Epithelial cell of esophagus (primary cell): ENCODE results near the gene FAM168B.

ENCODE experiments used
- DNase-seq: peaks from one replicate; pipeline ENCODE4 v3.0.0; 2010; ENCODE audit warnings: low read depth
- H3K4me3 ChIP-seq: 2 replicates; pipeline ENCODE4 v1.5.1; 2011; ENCODE audit warnings: mild to moderate bottlenecking, low read length, control low read depth
- CTCF ChIP-seq: IDR thresholded peaks from 2 replicates; pipeline ENCODE4 v1.5.1; 2011; ENCODE audit warnings: low read depth, mild to moderate bottlenecking, low read length, control low read depth, inconsistent platforms; ENCODE audit not compliant: insufficient read depth; ENCODE audit errors: missing control alignments

Gene FAM168B

GRCh38 chr2:131014141-131014540 lies 79.1 kb downstream of the FAM168B start:
- no peak overlapping the region for H3K4me3 ChIP-seq
- DNase-seq, result peak; percentile 87
- no peak for TF ChIP-seq CTCF

GRCh38 chr2:131011486-131011885 lies 81.8 kb downstream of the FAM168B start:
- no peak for TF ChIP-seq CTCF
- H3K4me3 ChIP-seq, result no peak overlapping the region
- DNase-seq, result no peak

- no peak for DNase-seq
- H3K4me3 ChIP-seq, result no peak overlapping the region
- TF ChIP-seq CTCF, result no peak
These were observed 82.7 kb downstream of the FAM168B start for GRCh38 chr2:131010566-131010965.

- no peak for TF ChIP-seq CTCF
- DNase-seq, result no peak
- H3K4me3 ChIP-seq, result no peak overlapping the region
These were observed 83.4 kb downstream of the FAM168B start for GRCh38 chr2:131009713-131010475.

GRCh38 chr2:131008967-131009366 lies 84.3 kb downstream of the FAM168B start:
- no peak overlapping the region for H3K4me3 ChIP-seq
- no peak for TF ChIP-seq CTCF

GRCh38 chr2:131006561-131006960 lies 86.7 kb downstream of the FAM168B start:
- TF ChIP-seq CTCF, result no peak
- no peak overlapping the region for H3K4me3 ChIP-seq
- DNase-seq, result no peak

More at GRCh38 chr2:131008967-131009366, 84.3 kb downstream of the FAM168B start:
- DNase-seq, result no peak
